GM18508 (cell line): Measurements from ENCODE around the gene EFHD1.
"Not testable (repeated sequence)": the region's sequence is repeated elsewhere in the genome, so short reads cannot be mapped to it uniquely, and the experiment has no call there.

Experiments
- ATAC-seq: cut with Tn5 transposase; IDR thresholded peaks from one replicate; pipeline ENCODE4 v1.9.1; 2021; ENCODE audit warnings: moderate number of reproducible peaks; ENCODE audit not compliant: insufficient read depth, unreplicated experiment

Gene EFHD1

GRCh38 chr2:232613538-232614134 lies 19.8 kb upstream of the EFHD1 start:
- no peak for ATAC-seq

- ATAC-seq, result no peak
These were observed 18.1 kb upstream of the EFHD1 start for GRCh38 chr2:232615339-232615738.

GRCh38 chr2:232621186-232621585 lies 12.2 kb upstream of the EFHD1 start:
- no peak for ATAC-seq

GRCh38 chr2:232622563-232622962 lies 10.8 kb upstream of the EFHD1 start:
- ATAC-seq, result no peak

- no peak for ATAC-seq
These were observed 9.3 kb upstream of the EFHD1 start for GRCh38 chr2:232623768-232624765.

- ATAC-seq, result no peak
These were observed 6.8 kb upstream of the EFHD1 start for GRCh38 chr2:232626584-232626983.

- no peak for ATAC-seq
These were observed 4.8 kb upstream of the EFHD1 start for GRCh38 chr2:232628466-232629128.

GRCh38 chr2:232629129-232629475 lies 4.3 kb upstream of the EFHD1 start:
- no peak for ATAC-seq

GRCh38 chr2:232632229-232632903 lies 1.0 kb upstream of the EFHD1 start:
- no peak for ATAC-seq

- ATAC-seq, result no peak
These were observed 446 bp upstream of the EFHD1 start for GRCh38 chr2:232632904-232633412.

GRCh38 chr2:232634206-232635150 lies 1.1 kb downstream of the EFHD1 start:
- ATAC-seq, result no peak

GRCh38 chr2:232635376-232635775 lies 2.0 kb downstream of the EFHD1 start:
- ATAC-seq, result not testable (repeated sequence)

- no peak for ATAC-seq
These were observed 2.4 kb downstream of the EFHD1 start for GRCh38 chr2:232635820-232636219.

- no peak for ATAC-seq
These were observed 3.5 kb downstream of the EFHD1 start for GRCh38 chr2:232636788-232637420.

- no peak for ATAC-seq
These were observed 4.6 kb downstream of the EFHD1 start for GRCh38 chr2:232637866-232638583.

- no peak for ATAC-seq
These were observed 7.9 kb downstream of the EFHD1 start for GRCh38 chr2:232641153-232641848.

- no peak for ATAC-seq
These were observed 9.7 kb downstream of the EFHD1 start for GRCh38 chr2:232643147-232643425.

- no peak for ATAC-seq
These were observed 10.5 kb downstream of the EFHD1 start for GRCh38 chr2:232643813-232644347.
